Uterus (tissue), 2 donors: ENCODE results near the gene CD109.
"Not testable (repeated sequence)": the region's sequence is repeated elsewhere in the genome, so short reads cannot be mapped to it uniquely, and the experiment has no call there.

Experiments
- POLR2A ChIP-seq, 2 donors: fragments of 450-650 bp; IDR thresholded peaks; one replicate each; pipeline ENCODE4 v1.6.1; 2016; ENCODE audit warnings: antibody characterized with exemption in 2 of 2, mild to moderate bottlenecking in 1 of 2, moderate library complexity in 1 of 2
- TF ChIP-seq, protein P1 (sequence below), 4 experiments: fragments of 200-600 bp in 2 of 4; fragments of 450-650 bp in 2 of 4; sonication (generic) in 2 of 4; IDR thresholded peaks; one replicate each; pipeline ENCODE4 v1.5.1; 2016 to 2019; ENCODE audit warnings: antibody characterized with exemption in 4 of 4, mild to moderate bottlenecking in 2 of 4, moderate library complexity in 1 of 4

DNA sequence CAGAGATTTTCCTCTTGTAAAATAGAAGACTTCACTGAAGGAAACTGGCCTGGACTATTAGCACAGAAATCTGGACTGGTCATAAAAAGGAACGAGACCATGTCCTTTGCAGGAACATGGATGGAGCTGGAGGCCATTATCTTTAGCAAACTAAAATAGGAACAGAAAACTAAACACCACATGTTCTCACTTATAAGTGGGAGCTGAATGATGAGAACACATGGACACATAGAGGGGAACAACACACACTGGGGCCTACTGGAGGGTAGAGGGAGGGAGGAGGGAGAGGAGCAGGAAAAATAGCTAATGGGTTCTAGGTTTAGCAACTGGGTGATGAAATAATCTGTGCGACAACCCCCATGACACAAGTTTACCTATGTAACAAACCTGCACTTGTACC lies 27.5 kb downstream of the CD109 start:
- TF ChIP-seq, protein P1, sequence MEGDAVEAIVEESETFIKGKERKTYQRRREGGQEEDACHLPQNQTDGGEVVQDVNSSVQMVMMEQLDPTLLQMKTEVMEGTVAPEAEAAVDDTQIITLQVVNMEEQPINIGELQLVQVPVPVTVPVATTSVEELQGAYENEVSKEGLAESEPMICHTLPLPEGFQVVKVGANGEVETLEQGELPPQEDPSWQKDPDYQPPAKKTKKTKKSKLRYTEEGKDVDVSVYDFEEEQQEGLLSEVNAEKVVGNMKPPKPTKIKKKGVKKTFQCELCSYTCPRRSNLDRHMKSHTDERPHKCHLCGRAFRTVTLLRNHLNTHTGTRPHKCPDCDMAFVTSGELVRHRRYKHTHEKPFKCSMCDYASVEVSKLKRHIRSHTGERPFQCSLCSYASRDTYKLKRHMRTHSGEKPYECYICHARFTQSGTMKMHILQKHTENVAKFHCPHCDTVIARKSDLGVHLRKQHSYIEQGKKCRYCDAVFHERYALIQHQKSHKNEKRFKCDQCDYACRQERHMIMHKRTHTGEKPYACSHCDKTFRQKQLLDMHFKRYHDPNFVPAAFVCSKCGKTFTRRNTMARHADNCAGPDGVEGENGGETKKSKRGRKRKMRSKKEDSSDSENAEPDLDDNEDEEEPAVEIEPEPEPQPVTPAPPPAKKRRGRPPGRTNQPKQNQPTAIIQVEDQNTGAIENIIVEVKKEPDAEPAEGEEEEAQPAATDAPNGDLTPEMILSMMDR (IDR thresholded peaks at IDR 0.05) = not testable (repeated sequence)
- not testable (repeated sequence) for TF ChIP-seq POLR2A (IDR thresholded peaks at IDR 0.05)
